Lower leg skin (tissue), 3 donors: ENCODE data around the gene CACNA1H.

Experiments used
- POLR2A ChIP-seq, 2 donors: fragments of 450-650 bp; IDR thresholded peaks; one replicate each; pipeline ENCODE4 v1.6.1; 2016 to 2017; ENCODE audit warnings: antibody characterized with exemption in 2 of 2, mild to moderate bottlenecking in 1 of 2, moderate library complexity in 1 of 2
- TF ChIP-seq, protein P1 (sequence below), 3 donors: fragments of 450-650 bp; IDR thresholded peaks; one replicate each; pipeline ENCODE4 v1.5.1; 2016; ENCODE audit warnings: antibody characterized with exemption in 3 of 3, mild to moderate bottlenecking in 3 of 3, moderate library complexity in 2 of 3

DNA sequence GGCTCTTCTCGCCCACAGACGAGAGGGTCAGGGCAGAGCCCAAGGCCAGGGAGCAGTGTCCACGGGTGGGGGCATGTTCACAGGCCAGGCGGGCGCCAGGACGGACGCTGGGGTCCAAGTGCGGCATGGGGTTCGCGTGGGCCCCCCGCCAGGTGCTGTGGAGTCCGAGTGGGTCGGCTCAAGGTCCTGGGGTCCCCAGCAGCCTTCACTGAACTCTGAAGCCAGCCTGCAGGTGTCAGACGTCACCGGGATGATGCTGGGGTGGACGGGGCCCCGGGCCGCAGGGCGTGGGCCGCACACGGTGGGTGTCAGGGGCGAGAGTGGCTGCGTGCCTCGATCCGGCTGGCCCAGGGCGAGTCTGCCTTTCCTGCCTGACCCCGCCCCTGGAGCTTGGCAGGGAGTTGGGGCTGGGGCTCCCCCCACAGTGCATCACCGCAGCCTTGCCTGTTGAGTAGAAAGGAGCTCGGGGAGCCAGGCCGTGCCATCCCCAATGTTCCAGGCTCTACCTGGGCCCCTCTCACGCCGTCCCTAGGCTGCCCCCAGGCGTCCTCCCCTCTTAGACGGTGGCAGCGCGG lies 19.0 kb downstream of the CACNA1H start:
- TF ChIP-seq, protein P1, sequence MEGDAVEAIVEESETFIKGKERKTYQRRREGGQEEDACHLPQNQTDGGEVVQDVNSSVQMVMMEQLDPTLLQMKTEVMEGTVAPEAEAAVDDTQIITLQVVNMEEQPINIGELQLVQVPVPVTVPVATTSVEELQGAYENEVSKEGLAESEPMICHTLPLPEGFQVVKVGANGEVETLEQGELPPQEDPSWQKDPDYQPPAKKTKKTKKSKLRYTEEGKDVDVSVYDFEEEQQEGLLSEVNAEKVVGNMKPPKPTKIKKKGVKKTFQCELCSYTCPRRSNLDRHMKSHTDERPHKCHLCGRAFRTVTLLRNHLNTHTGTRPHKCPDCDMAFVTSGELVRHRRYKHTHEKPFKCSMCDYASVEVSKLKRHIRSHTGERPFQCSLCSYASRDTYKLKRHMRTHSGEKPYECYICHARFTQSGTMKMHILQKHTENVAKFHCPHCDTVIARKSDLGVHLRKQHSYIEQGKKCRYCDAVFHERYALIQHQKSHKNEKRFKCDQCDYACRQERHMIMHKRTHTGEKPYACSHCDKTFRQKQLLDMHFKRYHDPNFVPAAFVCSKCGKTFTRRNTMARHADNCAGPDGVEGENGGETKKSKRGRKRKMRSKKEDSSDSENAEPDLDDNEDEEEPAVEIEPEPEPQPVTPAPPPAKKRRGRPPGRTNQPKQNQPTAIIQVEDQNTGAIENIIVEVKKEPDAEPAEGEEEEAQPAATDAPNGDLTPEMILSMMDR (IDR thresholded peaks at IDR 0.05): no peak
- no peak for TF ChIP-seq POLR2A (IDR thresholded peaks at IDR 0.05)
